ENCODE measurements around the gene PECR.
"Not testable (repeated sequence)": the region's sequence is repeated elsewhere in the genome, so short reads cannot be mapped to it uniquely, and the experiment has no call there.

The PECR gene

GRCh38 chr2:215997219-215997618, 84.4 kb downstream of the PECR start:
- no peak for DNase-seq

GRCh38 chr2:215994911-215995310, 86.7 kb downstream of the PECR start:
- DNase-seq: no peak

- DNase-seq: not testable (repeated sequence)
Observed at GRCh38 chr2:215988556-215989207, 92.9 kb downstream of the PECR start.

Measured in GOT3 (cell line).